Osteocyte (in vitro differentiated cells): ENCODE data around the gene MATN1. TPM values are rescaled to one million over a fixed set of nuclear protein-coding genes. Genes with fewer than 3 reads are reported as not detected.

ENCODE experiments used
- DNase-seq: peaks from one replicate; pipeline ENCODE4 v3.0.0; 2021; ENCODE audit warnings: mixed read lengths; ENCODE audit not compliant: unreplicated experiment; ENCODE audit errors: extremely low spot score
- H3K27ac Mint-ChIP-seq: one replicate; pipeline ENCODE4 v1.8.0; 2021; ENCODE audit warnings: mild to moderate bottlenecking, mixed read lengths; ENCODE audit not compliant: unreplicated experiment
- H3K27me3 Mint-ChIP-seq: one replicate; pipeline ENCODE4 v1.8.0; 2021; ENCODE audit warnings: mixed read lengths; ENCODE audit not compliant: unreplicated experiment
- H3K36me3 Mint-ChIP-seq: one replicate; pipeline ENCODE4 v1.8.0; 2021; ENCODE audit warnings: mixed read lengths; ENCODE audit not compliant: unreplicated experiment
- H3K4me1 Mint-ChIP-seq: one replicate; pipeline ENCODE4 v1.8.0; 2021; ENCODE audit warnings: mixed read lengths; ENCODE audit not compliant: unreplicated experiment
- H3K4me3 Mint-ChIP-seq: one replicate; pipeline ENCODE4 v1.8.0; 2021; ENCODE audit warnings: mild to moderate bottlenecking, moderate library complexity, mixed read lengths; ENCODE audit not compliant: unreplicated experiment
- H3K9me3 Mint-ChIP-seq: one replicate; pipeline ENCODE4 v1.8.0; 2021; ENCODE audit warnings: mixed read lengths; ENCODE audit not compliant: unreplicated experiment
- total RNA-seq: library from RNA; stranded (reverse); gene quantifications from 2 replicates; pipeline ENCODE4 v1.2.1, GENCODE V29; 2021
- TF ChIP-seq, protein P1 (sequence below): fragments of 200-600 bp; sonication (generic); IDR thresholded peaks from 2 replicates; pipeline ENCODE4 v1.5.0; 2021; ENCODE audit warnings: antibody characterized with exemption, mild to moderate bottlenecking, moderate library complexity

Gene MATN1
- total RNA-seq, 1 donor from 2014 or later, result 0.99 TPM

DNA sequence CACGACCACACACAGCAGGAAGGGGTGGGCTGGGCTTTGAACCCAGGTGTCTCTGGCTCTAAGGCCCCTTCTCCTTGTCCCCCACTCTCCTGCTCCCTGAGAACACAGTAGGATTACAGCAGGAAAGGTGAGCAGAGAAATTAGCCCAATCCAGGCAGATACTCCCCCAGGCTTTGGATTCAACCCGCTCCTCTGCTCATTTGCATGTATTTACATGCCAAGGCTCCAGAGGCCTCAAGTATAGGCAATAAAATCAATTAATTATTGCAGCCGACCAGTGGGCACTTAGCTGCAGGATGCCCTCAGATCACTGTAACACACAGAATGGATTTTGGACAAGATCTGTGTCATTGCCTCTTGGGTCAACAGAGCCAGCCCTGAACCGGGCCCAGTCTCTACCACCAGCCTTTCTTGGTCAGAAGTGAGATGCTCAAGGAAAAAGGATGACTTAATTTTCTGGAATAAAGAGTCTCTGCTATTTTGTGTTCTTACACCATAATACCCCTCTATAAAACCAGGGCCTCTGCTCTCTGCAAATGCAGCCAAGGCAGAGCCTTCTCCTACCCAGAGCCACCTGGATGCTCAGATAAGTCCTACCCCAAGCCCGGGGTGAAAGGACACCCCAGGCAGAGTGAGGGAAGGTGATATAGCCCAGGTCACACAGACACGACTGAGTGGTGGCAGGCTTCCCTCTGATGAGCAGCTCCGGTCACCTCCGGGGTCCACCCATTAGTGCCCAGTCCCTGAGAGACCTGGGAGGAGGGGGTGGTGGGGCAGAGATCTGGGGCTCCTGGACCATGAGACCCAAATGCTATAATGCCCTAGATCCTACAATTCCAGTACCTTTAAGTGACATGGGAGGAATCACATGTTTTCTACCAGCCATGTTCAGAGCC lies 28.9 kb downstream of the MATN1 start:
- H3K4me1 Mint-ChIP-seq, result peaks cover 4% of the 10 kb centered on the region
- DNase-seq, result no peak
- no peaks in the 10 kb centered on the region for H3K36me3 Mint-ChIP-seq
- no peak overlapping the region for H3K27ac Mint-ChIP-seq
- H3K27me3 Mint-ChIP-seq, result peaks cover 38% of the 10 kb centered on the region
- TF ChIP-seq, protein P1, sequence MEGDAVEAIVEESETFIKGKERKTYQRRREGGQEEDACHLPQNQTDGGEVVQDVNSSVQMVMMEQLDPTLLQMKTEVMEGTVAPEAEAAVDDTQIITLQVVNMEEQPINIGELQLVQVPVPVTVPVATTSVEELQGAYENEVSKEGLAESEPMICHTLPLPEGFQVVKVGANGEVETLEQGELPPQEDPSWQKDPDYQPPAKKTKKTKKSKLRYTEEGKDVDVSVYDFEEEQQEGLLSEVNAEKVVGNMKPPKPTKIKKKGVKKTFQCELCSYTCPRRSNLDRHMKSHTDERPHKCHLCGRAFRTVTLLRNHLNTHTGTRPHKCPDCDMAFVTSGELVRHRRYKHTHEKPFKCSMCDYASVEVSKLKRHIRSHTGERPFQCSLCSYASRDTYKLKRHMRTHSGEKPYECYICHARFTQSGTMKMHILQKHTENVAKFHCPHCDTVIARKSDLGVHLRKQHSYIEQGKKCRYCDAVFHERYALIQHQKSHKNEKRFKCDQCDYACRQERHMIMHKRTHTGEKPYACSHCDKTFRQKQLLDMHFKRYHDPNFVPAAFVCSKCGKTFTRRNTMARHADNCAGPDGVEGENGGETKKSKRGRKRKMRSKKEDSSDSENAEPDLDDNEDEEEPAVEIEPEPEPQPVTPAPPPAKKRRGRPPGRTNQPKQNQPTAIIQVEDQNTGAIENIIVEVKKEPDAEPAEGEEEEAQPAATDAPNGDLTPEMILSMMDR, result no peak
- no peaks in the 10 kb centered on the region for H3K9me3 Mint-ChIP-seq
- no peak overlapping the region for H3K4me3 Mint-ChIP-seq

DNA sequence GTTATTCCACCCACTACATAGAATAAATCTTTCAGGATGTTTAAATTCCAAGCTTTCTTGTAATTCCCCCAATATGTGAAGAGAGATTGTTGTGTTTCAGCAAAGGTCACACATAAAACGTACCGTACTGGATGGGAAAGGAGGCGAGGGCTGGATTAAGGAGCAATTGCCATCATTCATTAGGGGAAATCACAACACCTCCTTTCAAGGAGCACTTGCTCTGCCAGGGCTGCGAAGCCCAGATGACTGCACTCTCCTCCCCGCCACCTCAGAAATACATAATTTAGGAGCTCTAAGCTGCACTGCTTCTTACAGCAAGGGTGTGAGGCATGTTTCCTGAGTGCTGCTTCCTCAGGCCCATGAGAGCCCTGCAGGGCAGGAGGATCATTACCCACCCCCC lies 29.6 kb downstream of the MATN1 start:
- Mint-ChIP-seq H3K4me3 (no peak overlapping the region), H3K27ac (no peak overlapping the region), H3K9me3 (no peaks in the 10 kb centered on the region), H3K36me3 (no peaks in the 10 kb centered on the region), H3K27me3 (peaks cover 45% of the 10 kb centered on the region), H3K4me1 (peaks cover 4% of the 10 kb centered on the region)
- TF ChIP-seq, protein P1, result no peak
- DNase-seq, result no peak

DNA sequence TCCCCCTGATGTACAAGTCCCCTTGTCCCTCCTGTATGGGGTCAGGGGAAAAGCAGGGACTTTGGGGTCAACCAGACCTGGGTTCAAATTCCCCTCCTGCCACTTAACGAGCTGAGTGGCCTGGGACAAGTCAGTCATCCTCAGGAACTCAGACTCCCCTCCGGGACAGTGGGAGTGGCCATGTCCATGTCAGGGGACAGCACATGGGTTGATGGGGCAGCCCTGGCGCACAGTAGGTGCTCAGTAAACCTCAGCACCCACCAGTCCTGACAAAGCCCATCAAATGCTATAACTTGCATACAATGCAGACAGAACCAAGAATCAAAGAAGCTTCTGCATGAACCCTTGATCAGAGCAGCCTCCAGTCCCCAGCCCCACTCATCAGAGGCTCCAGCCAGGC lies 30.0 kb downstream of the MATN1 start:
- peaks cover 50% of the 10 kb centered on the region for H3K27me3 Mint-ChIP-seq
- DNase-seq, result no peak
- H3K4me3 Mint-ChIP-seq, result no peak overlapping the region
- H3K27ac Mint-ChIP-seq, result no peak overlapping the region
- peaks cover 4% of the 10 kb centered on the region for H3K4me1 Mint-ChIP-seq
- TF ChIP-seq, protein P1, result no peak
- no peaks in the 10 kb centered on the region for H3K36me3 Mint-ChIP-seq
- H3K9me3 Mint-ChIP-seq, result no peaks in the 10 kb centered on the region

DNA sequence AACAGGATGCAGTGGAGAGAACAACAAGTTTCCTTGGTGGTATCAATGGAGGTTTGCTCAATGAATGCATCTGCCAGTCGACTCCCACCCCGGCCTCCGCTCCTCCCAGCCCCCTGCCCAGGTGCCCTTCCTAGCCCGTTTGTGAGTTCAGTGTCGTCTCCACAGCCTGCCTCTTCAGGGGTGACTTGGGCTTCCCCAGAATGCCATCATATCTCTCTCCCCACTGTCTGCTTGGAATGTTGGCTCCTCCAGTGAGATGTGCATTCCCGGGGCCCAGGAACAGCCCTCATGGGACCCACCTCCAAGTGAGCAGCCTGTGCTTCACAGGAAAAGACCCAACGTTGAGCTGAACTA lies 30.5 kb downstream of the MATN1 start:
- Mint-ChIP-seq H3K27ac (no peak overlapping the region), H3K36me3 (no peaks in the 10 kb centered on the region), H3K4me3 (no peak overlapping the region), H3K9me3 (no peaks in the 10 kb centered on the region), H3K4me1 (peaks cover 4% of the 10 kb centered on the region), H3K27me3 (peaks cover 52% of the 10 kb centered on the region)
- TF ChIP-seq, protein P1, result no peak
- no peak for DNase-seq

DNA sequence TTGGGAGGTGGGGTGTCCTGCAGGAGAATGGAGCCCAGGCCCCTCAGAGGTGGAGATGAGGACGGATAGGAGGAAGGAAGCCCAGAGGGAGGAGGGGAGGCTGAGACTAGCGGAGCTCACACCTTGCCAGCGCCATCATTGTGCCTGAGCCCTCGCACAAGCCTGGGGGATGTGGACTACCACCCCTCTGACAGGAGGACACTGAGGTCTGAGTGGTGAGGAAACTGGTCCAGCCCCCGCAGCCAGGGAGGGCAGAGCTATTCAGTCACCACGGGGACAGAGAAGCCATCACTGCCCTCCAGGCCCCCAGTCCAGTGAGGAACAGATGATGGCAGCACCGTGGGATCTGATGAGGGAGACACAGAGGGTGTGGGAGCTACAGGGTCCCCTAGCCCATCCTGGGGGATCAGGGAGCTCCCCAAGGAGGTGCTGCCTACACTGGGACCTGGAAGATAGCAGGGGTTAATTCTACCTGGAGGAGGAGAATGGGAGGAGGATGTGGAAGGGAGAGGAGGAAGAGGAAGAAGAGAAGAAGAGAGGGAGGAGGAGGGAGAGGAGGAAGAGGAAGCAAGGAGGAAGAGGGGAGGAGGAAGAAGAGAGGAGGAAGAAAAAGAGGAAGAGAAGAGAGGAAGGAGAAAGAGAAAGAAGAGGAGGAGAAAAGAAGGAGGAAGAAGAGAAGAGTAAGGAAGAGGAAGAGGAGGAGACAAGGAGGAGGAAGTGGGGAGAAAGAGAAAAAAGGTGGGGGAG lies 31.0 kb downstream of the MATN1 start:
- H3K27me3 Mint-ChIP-seq, result peaks cover 58% of the 10 kb centered on the region

More for the DNA sequence above, 31.0 kb downstream of the MATN1 start:
- Mint-ChIP-seq H3K9me3 (no peaks in the 10 kb centered on the region), H3K27ac (no peak overlapping the region), H3K4me3 (no peak overlapping the region), H3K36me3 (no peaks in the 10 kb centered on the region), H3K4me1 (peaks cover 4% of the 10 kb centered on the region)
- TF ChIP-seq, protein P1, result no peak
- no peak for DNase-seq
